Astrocyte (in vitro differentiated cells and primary cell): ENCODE results near the gene GDF10. TPM values are rescaled to one million over a fixed set of nuclear protein-coding genes. Genes with fewer than 3 reads are reported as not detected.
A peak's percentile ranks its signal among the peaks of the same experiment; 100 is the strongest.

Experiments used
- DNase-seq: peaks from one replicate; pipeline ENCODE4 v3.0.0-alpha.2; 2010; ENCODE audit warnings: low read depth
- FAIRE-seq: peaks from 2 replicates; lab custom pipeline; 2011; peaks lifted over from hg19 to GRCh38; lab: Jason Lieb, UNC
- H2AFZ ChIP-seq: 2 replicates; pipeline ENCODE4 v1.6.0; 2012; ENCODE audit warnings: low read depth, low read length, inconsistent platforms
- H3K27ac ChIP-seq: 2 replicates; pipeline ENCODE4 v1.5.1; 2011; ENCODE audit warnings: low read depth, low read length, inconsistent platforms
- H3K27me3 ChIP-seq: 2 replicates; pipeline ENCODE4 v1.6.0; 2011; ENCODE audit warnings: low read length, inconsistent platforms; ENCODE audit not compliant: insufficient read depth
- H3K36me3 ChIP-seq: 2 replicates; pipeline ENCODE4 v1.5.1; 2011; ENCODE audit warnings: low read length, inconsistent platforms; ENCODE audit not compliant: insufficient read depth
- H3K4me1 ChIP-seq: 2 replicates; pipeline ENCODE4 v1.5.1; 2011; ENCODE audit warnings: low read length, inconsistent platforms; ENCODE audit not compliant: insufficient read depth
- H3K4me2 ChIP-seq: 2 replicates; pipeline ENCODE4 v1.6.0; 2012; ENCODE audit warnings: low read length, inconsistent platforms
- H3K4me3 ChIP-seq: 2 replicates; pipeline ENCODE4 v1.5.1; 2011; ENCODE audit warnings: low read depth, mild to moderate bottlenecking, low read length, inconsistent platforms; ENCODE audit not compliant: insufficient read depth
- H3K79me2 ChIP-seq: 2 replicates; pipeline ENCODE4 v1.6.0; 2012; ENCODE audit warnings: mild to moderate bottlenecking, low read length, inconsistent platforms; ENCODE audit not compliant: insufficient read depth
- H3K9ac ChIP-seq: 2 replicates; pipeline ENCODE4 v1.6.0; 2012; ENCODE audit warnings: mild to moderate bottlenecking, low read length, inconsistent platforms
- H3K9me3 ChIP-seq: 2 replicates; pipeline ENCODE4 v1.5.1; 2012; ENCODE audit warnings: low read depth, mild to moderate bottlenecking, low read length, inconsistent platforms; ENCODE audit not compliant: insufficient read depth
- H4K20me1 ChIP-seq: 2 replicates; pipeline ENCODE4 v1.6.0; 2012; ENCODE audit warnings: low read length, inconsistent platforms; ENCODE audit not compliant: insufficient read depth
- H3K27ac Mint-ChIP-seq: one replicate; pipeline ENCODE4 v1.8.0; 2021; ENCODE audit warnings: mild to moderate bottlenecking, mixed read lengths; ENCODE audit not compliant: unreplicated experiment
- H3K27me3 Mint-ChIP-seq: one replicate; pipeline ENCODE4 v1.8.0; 2021; ENCODE audit warnings: low read depth, mixed read lengths; ENCODE audit not compliant: unreplicated experiment
- H3K36me3 Mint-ChIP-seq: one replicate; pipeline ENCODE4 v1.8.0; 2021; ENCODE audit warnings: low read depth, mixed read lengths; ENCODE audit not compliant: unreplicated experiment
- H3K4me1 Mint-ChIP-seq: one replicate; pipeline ENCODE4 v1.8.0; 2021; ENCODE audit warnings: low read depth, mixed read lengths; ENCODE audit not compliant: unreplicated experiment
- H3K4me3 Mint-ChIP-seq: one replicate; pipeline ENCODE4 v1.8.0; 2021; ENCODE audit warnings: mild to moderate bottlenecking, moderate library complexity, mixed read lengths; ENCODE audit not compliant: unreplicated experiment
- H3K9me3 Mint-ChIP-seq: one replicate; pipeline ENCODE4 v1.8.0; 2021; ENCODE audit warnings: mild to moderate bottlenecking, mixed read lengths; ENCODE audit not compliant: unreplicated experiment
- EZH2 ChIP-seq: IDR thresholded peaks from 2 replicates; pipeline ENCODE4 v1.6.1; 2012; ENCODE audit warnings: mild to moderate bottlenecking, low read length, inconsistent platforms; ENCODE audit not compliant: insufficient read depth
- total RNA-seq: library from RNA; stranded (reverse); gene quantifications from 2 replicates; pipeline ENCODE4 v1.2.1, GENCODE V29; 2021
- TF ChIP-seq, protein P1 (sequence below): IDR thresholded peaks from 2 replicates; pipeline ENCODE4 v1.5.1; 2011; ENCODE audit warnings: low read depth, mild to moderate bottlenecking, inconsistent platforms, low read length, moderate library complexity; ENCODE audit not compliant: insufficient read depth

The GDF10 gene
- total RNA-seq, 1 donor from 2014 or later = 2.2 TPM

DNA sequence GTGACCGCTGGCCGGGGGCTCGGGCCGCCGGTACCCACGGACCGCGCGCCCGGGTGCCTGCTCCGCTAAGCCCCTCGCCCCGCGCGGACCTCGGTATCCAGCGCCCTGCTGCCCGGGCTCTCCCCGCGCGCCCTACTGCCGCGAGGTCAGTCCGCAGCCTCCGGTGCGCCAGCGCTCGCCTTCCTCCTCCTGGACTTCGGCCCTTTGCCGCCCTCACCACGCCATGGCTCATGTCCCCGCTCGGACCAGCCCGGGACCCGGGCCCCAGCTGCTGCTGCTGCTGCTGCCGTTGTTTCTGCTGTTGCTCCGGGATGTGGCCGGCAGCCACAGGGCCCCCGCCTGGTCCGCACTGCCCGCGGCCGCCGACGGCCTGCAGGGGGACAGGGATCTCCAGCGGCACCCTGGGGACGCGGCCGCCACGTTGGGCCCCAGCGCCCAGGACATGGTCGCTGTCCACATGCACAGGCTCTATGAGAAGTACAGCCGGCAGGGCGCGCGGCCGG, 483 bp downstream of the GDF10 start:
- peaks cover 40% of the 10 kb centered on the region for H3K27me3 ChIP-seq
- Mint-ChIP-seq H3K4me3 (peak overlapping the region; percentile 78), H3K27ac (no peak overlapping the region), H3K9me3 (no peaks in the 10 kb centered on the region), H3K4me1 (peaks cover 2% of the 10 kb centered on the region), H3K27me3 (peaks cover 77% of the 10 kb centered on the region), H3K36me3 (no peaks in the 10 kb centered on the region)
- H3K4me2 ChIP-seq = peak overlapping the region; percentile 79
- peaks cover 2% of the 10 kb centered on the region for H3K4me1 ChIP-seq
- H2AFZ ChIP-seq = peak overlapping the region; percentile 52
- no peak overlapping the region for H3K27ac ChIP-seq
- H4K20me1 ChIP-seq = no peaks in the 10 kb centered on the region
- no peaks in the 10 kb centered on the region for H3K79me2 ChIP-seq
- peak overlapping the region; percentile 37 for H3K4me3 ChIP-seq
- no peak overlapping the region for H3K9ac ChIP-seq
- DNase-seq = no peak
- no peak for FAIRE-seq
- no peaks in the 10 kb centered on the region for H3K9me3 ChIP-seq
- no peaks in the 10 kb centered on the region for H3K36me3 ChIP-seq
- peak; percentile 22 for TF ChIP-seq EZH2
- TF ChIP-seq, protein P1, sequence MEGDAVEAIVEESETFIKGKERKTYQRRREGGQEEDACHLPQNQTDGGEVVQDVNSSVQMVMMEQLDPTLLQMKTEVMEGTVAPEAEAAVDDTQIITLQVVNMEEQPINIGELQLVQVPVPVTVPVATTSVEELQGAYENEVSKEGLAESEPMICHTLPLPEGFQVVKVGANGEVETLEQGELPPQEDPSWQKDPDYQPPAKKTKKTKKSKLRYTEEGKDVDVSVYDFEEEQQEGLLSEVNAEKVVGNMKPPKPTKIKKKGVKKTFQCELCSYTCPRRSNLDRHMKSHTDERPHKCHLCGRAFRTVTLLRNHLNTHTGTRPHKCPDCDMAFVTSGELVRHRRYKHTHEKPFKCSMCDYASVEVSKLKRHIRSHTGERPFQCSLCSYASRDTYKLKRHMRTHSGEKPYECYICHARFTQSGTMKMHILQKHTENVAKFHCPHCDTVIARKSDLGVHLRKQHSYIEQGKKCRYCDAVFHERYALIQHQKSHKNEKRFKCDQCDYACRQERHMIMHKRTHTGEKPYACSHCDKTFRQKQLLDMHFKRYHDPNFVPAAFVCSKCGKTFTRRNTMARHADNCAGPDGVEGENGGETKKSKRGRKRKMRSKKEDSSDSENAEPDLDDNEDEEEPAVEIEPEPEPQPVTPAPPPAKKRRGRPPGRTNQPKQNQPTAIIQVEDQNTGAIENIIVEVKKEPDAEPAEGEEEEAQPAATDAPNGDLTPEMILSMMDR = no peak

DNA sequence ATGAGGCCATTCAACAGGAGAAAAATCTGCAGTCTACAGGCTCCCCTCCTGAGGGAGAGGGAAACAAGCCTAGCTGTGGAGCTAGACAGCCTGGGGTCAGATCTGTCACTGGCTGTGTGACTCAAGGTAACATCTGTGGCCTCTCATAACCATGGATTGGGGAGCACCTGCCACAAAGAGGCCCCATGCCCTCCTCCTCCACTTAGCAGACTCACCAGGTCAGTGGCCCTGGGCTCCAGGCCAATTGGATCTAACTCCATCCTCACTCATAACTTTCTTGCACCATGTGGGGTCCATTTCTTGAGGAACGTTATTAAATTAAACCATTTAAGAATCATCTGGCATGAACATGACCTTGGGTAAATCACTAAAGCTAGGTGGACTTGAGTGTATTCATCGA, 1.8 kb downstream of the GDF10 start:
- peaks cover 2% of the 10 kb centered on the region for H3K4me1 Mint-ChIP-seq
- H3K36me3 Mint-ChIP-seq = no peaks in the 10 kb centered on the region
- no peak for FAIRE-seq
- no peak overlapping the region for H3K4me2 ChIP-seq
- peaks cover 38% of the 10 kb centered on the region for H3K27me3 ChIP-seq
- no peak for DNase-seq
- H3K4me3 ChIP-seq = no peak overlapping the region
- H3K9me3 Mint-ChIP-seq = no peaks in the 10 kb centered on the region
- no peak overlapping the region for H2AFZ ChIP-seq
- H3K36me3 ChIP-seq = no peaks in the 10 kb centered on the region
- H3K27ac ChIP-seq = no peak overlapping the region
- peak overlapping the region; percentile 55 for H3K4me3 Mint-ChIP-seq
- no peak overlapping the region for H3K9ac ChIP-seq
- no peaks in the 10 kb centered on the region for H4K20me1 ChIP-seq
- no peaks in the 10 kb centered on the region for H3K79me2 ChIP-seq
- H3K27ac Mint-ChIP-seq = no peak overlapping the region
- H3K4me1 ChIP-seq = peaks cover 2% of the 10 kb centered on the region
- no peaks in the 10 kb centered on the region for H3K9me3 ChIP-seq
- TF ChIP-seq, protein P1 = no peak
- no peak for TF ChIP-seq EZH2
- H3K27me3 Mint-ChIP-seq = peaks cover 81% of the 10 kb centered on the region

DNA sequence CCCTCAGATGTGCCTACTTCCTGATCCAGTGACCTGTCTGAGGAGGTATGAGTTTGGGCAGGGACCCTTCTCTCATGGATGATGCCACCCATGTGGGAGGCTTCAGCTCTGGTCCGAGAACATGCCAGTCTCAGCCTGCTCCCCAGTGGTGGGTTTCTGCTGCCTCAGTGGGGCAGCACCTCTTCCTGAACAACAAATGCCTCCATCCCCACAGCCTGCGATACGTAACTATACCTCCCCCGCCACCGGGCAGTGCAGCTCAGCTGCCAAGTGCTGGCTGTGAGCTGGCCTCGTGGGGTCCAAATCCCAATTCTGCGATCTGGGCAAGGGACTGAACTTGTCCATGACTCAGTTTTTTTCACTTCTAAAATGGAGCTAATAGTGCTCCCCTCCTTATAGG, 3.1 kb downstream of the GDF10 start:
- no peaks in the 10 kb centered on the region for H3K36me3 Mint-ChIP-seq
- DNase-seq (no peak), FAIRE-seq (no peak)
- no peaks in the 10 kb centered on the region for H4K20me1 ChIP-seq
- H3K27me3 ChIP-seq = peaks cover 33% of the 10 kb centered on the region
- peak overlapping the region; percentile 28 for H3K4me3 Mint-ChIP-seq
- peaks cover 82% of the 10 kb centered on the region for H3K27me3 Mint-ChIP-seq
- no peak overlapping the region for H3K9ac ChIP-seq
- H3K27ac Mint-ChIP-seq = no peak overlapping the region
- H3K36me3 ChIP-seq = no peaks in the 10 kb centered on the region
- peaks cover 2% of the 10 kb centered on the region for H3K4me1 Mint-ChIP-seq
- H3K4me1 ChIP-seq = peaks cover 2% of the 10 kb centered on the region
- H3K79me2 ChIP-seq = no peaks in the 10 kb centered on the region
- no peaks in the 10 kb centered on the region for H3K9me3 ChIP-seq
- H2AFZ ChIP-seq = no peak overlapping the region
- no peak for TF ChIP-seq EZH2
- TF ChIP-seq, protein P1 = no peak
- no peak overlapping the region for H3K27ac ChIP-seq
- H3K4me3 ChIP-seq = no peak overlapping the region
- H3K4me2 ChIP-seq = no peak overlapping the region
- H3K9me3 Mint-ChIP-seq = no peaks in the 10 kb centered on the region
